ENCODE data around the gene NEURL2.

NEURL2 gene

DNA sequence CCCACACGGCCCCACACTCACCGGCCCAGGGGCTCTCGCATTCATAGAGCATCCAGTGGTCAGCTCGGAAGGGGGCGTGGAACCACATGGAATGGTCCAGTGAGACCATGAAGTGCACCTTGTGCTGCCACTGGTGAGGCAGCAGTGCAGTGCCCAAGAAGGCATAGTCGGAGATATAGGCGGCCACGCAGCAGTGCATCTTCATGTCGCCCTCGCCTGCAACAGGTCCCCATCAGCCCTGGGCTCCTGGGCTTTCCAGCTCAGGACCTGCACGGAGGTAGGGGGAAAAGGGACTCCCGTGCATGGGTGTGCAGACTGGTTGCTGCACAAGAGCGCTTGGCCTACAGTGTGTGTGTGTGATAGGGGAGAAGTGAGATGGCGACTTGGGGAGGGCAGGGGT lies 47.5 kb downstream of the NEURL2 start:
- TF ChIP-seq, protein P1, sequence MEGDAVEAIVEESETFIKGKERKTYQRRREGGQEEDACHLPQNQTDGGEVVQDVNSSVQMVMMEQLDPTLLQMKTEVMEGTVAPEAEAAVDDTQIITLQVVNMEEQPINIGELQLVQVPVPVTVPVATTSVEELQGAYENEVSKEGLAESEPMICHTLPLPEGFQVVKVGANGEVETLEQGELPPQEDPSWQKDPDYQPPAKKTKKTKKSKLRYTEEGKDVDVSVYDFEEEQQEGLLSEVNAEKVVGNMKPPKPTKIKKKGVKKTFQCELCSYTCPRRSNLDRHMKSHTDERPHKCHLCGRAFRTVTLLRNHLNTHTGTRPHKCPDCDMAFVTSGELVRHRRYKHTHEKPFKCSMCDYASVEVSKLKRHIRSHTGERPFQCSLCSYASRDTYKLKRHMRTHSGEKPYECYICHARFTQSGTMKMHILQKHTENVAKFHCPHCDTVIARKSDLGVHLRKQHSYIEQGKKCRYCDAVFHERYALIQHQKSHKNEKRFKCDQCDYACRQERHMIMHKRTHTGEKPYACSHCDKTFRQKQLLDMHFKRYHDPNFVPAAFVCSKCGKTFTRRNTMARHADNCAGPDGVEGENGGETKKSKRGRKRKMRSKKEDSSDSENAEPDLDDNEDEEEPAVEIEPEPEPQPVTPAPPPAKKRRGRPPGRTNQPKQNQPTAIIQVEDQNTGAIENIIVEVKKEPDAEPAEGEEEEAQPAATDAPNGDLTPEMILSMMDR (IDR thresholded peaks at IDR 0.05): no peak
- Histone ChIP-seq H3K4me3 (ENCODE audit: low read depth, low read length) (no peak overlapping the region), H3K9ac (no peak overlapping the region), H3K79me2 (peaks cover 3% of the 10 kb centered on the region), H3K4me1 (no peaks in the 10 kb centered on the region), H3K4me2 (ENCODE audit: low read length) (no peak overlapping the region), H3K27me3 (ENCODE audit: control insufficient read depth, insufficient read depth, low read length) (no peaks in the 10 kb centered on the region), H3K9me3 (ENCODE audit: control insufficient read depth, low read length) (no peaks in the 10 kb centered on the region), H3K36me3 (ENCODE audit: control insufficient read depth, insufficient read depth, low read length) (no peaks in the 10 kb centered on the region), H3K27ac (no peak overlapping the region), H2AFZ (no peak overlapping the region)

DNA sequence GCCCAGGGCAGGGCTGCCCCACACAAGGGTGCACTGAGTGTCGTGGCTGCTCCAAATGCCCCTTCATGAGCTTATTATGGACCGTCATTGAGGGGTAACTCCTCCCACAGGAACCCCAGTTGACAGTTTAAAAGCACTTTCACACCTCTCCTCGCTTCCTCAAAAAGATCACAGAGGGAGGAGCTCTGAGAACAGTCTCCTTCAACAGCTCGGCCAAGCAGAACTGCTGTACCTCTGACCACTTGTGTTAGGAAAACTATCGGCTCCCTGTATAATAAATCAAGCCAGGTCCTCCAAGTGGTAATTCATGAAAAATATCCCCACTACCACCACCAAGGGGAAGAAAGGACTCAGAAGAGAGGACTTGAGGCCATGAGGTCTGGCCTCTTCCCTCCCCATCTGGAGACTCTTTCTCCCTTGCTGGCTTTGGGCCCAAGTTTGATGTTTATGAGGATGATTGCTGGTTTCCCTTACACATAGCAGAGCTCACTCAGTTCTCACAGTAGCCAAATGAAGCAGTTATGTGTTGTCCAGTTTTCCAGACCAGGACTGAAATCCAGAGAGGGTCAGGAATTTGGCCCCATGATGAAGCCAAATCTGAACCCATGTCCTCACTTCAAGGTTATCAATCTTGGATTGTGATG lies 48.7 kb downstream of the NEURL2 start:
- Histone ChIP-seq H3K79me2 (peaks cover 3% of the 10 kb centered on the region), H3K9ac (no peak overlapping the region), H2AFZ (no peak overlapping the region), H3K27ac (no peak overlapping the region), H3K4me1 (no peaks in the 10 kb centered on the region), H3K36me3 (ENCODE audit: control insufficient read depth, insufficient read depth, low read length) (no peaks in the 10 kb centered on the region), H3K4me3 (ENCODE audit: low read depth, low read length) (no peak overlapping the region), H3K4me2 (ENCODE audit: low read length) (no peak overlapping the region), H3K27me3 (ENCODE audit: control insufficient read depth, insufficient read depth, low read length) (no peaks in the 10 kb centered on the region), H3K9me3 (ENCODE audit: control insufficient read depth, low read length) (no peaks in the 10 kb centered on the region)
- TF ChIP-seq, protein P1 (IDR thresholded peaks at IDR 0.05): no peak

GRCh38 chr20:45841407-45842129 lies 49.4 kb downstream of the NEURL2 start:
- no peaks in the 10 kb centered on the region for H3K36me3 ChIP-seq (ENCODE audit: control insufficient read depth, insufficient read depth, low read length)
- no peaks in the 10 kb centered on the region for H3K27me3 ChIP-seq (ENCODE audit: control insufficient read depth, insufficient read depth, low read length)
- TF ChIP-seq, protein P1 (IDR thresholded peaks at IDR 0.05): no peak
- H3K9ac ChIP-seq: no peak overlapping the region
- no peak overlapping the region for H2AFZ ChIP-seq
- peaks cover 3% of the 10 kb centered on the region for H3K79me2 ChIP-seq
- no peak overlapping the region for H3K27ac ChIP-seq
- no peak overlapping the region for H3K4me2 ChIP-seq (ENCODE audit: low read length)
- H3K4me3 ChIP-seq (ENCODE audit: low read depth, low read length): no peak overlapping the region
- no peaks in the 10 kb centered on the region for H3K9me3 ChIP-seq (ENCODE audit: control insufficient read depth, low read length)
- no peaks in the 10 kb centered on the region for H3K4me1 ChIP-seq

DNA sequence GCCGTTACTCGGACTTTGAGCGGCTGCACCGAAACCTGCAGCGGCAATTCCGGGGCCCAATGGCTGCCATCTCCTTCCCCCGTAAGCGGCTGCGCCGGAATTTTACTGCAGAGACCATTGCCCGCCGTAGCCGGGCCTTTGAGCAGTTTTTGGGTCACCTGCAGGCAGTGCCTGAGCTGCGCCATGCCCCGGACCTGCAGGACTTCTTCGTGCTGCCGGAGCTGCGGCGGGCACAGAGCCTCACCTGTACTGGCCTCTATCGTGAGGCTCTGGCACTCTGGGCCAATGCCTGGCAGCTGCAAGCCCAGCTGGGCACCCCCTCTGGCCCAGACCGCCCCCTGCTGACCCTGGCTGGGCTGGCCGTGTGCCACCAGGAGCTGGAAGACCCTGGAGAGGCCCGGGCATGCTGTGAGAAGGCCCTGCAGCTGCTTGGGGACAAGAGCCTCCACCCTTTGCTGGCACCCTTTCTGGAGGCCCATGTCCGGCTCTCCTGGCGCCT lies 50.3 kb downstream of the NEURL2 start:
- Histone ChIP-seq H3K4me2 (ENCODE audit: low read length) (no peak overlapping the region), H3K4me1 (peaks cover under 1% of the 10 kb centered on the region), H3K4me3 (ENCODE audit: low read depth, low read length) (no peak overlapping the region), H3K36me3 (ENCODE audit: control insufficient read depth, insufficient read depth, low read length) (no peaks in the 10 kb centered on the region), H3K27me3 (ENCODE audit: control insufficient read depth, insufficient read depth, low read length) (no peaks in the 10 kb centered on the region), H3K27ac (no peak overlapping the region), H3K9me3 (ENCODE audit: control insufficient read depth, low read length) (no peaks in the 10 kb centered on the region), H3K79me2 (no peaks in the 10 kb centered on the region), H3K9ac (no peak overlapping the region), H2AFZ (no peak overlapping the region)
- TF ChIP-seq, protein P1 (IDR thresholded peaks at IDR 0.05): no peak
